HG03103 (cell line): ENCODE results near the gene BATF2.
A peak's percentile ranks its signal among the peaks of the same experiment; 100 is the strongest.
"Not testable (repeated sequence)": the region's sequence is repeated elsewhere in the genome, so short reads cannot be mapped to it uniquely, and the experiment has no call there.

Experiments
- ATAC-seq: cut with Tn5 transposase; IDR thresholded peaks from one replicate; pipeline ENCODE4 v1.9.1; 2021; ENCODE audit warnings: low read depth; ENCODE audit not compliant: unreplicated experiment

Gene BATF2

DNA sequence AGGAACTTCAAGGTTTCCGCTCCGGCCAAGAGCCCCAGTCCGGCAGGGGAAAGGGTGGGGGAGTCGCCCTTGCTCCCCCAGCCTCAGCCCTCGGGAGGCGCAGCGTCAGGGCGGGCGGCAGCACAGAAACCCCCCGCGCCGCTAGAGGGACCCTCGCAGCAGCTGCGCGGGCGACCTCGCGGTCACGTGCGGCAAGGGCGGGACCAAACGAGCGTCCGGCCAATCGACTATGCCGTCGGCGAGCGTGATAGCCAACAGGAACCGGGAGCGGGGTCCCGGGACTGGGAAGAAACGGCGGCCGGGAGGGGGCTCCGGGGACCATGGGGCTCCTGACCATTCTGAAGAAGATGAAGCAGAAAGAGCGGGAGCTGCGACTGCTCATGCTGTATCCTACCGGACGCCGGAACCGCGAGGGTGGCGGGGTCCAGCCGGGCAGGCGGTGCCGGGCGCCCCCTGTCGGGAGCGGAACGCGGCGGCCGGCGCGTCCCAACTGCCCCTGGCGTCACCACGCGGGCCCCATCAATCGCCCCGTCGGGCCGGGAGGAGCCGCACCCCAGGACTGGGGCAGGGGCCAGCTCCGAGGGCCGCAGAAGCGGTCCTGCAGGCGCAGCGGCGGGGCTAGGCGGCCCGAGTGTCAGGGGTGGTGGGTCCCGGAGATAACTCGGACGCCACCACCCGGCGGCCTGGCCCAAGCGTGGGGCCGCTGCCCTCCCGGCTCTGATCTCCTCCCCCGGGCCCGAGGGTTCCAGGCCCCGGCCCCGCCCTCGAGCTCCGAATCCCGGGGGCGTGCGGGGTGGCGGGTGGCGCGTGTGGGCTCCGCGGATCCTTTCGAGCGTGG, 17.3 kb upstream of the BATF2 start, which contains the start of gene ARL2:
ARL2 (plus strand) TSS at position 273 of the 838 bp plus-strand sequence; CDS start at position 321, 48 bp downstream.
- ATAC-seq, result peak; percentile 72

DNA sequence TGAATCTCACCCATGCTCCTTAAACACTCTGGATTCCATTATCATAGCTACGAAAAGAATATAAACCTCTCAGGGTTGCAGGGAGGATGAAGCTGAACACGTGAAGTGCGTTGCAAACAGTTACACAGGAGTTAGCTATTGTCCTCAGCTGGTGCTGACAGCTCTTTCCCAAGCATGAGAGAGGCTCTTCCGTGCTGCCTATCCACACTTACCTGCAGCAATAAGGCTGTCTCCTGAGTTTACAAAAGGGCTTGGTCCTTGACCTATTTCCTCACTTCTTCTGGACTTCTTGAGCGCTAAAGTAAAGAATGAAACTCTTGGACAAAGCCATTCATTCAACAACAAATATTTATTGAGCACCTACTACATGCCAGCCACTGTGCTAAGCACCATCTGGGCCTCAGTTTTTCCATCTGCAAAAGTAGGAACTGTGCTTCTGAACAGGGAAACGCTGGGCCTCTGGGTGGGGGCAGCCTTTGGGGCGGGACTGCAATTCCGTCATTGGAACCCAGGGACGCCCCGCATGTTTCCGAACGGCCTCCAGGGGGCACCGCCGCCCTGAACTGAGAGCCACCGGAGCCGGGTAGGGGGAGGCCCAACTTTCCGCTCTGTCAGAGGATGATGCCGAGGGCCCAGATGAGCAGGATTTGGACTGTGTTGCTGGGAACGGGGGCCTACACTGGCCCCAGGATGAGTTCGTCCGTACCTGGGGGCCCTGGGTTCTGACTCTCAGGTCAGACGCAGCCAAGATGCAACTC, 16.5 kb upstream of the BATF2 start:
- peak; percentile 54 for ATAC-seq

DNA sequence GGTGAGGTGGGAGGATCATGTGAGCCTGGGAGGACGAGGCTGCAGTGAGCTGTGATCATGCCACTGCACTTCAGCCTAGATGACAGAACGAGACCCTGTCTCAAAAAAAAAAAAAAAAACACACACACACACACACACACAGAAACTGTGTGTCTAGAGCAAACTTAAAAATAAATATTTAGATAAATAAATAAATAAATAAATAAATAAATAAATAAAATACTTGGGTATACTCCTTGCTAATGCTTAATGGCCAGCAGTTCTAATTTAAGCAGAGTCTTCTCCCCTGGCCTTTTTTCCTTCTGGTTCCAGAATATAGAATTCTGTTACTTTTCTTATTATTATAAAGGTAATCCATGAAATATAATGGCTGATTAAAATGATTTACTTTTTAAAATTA, 12.1 kb upstream of the BATF2 start:
- no peak for ATAC-seq

DNA sequence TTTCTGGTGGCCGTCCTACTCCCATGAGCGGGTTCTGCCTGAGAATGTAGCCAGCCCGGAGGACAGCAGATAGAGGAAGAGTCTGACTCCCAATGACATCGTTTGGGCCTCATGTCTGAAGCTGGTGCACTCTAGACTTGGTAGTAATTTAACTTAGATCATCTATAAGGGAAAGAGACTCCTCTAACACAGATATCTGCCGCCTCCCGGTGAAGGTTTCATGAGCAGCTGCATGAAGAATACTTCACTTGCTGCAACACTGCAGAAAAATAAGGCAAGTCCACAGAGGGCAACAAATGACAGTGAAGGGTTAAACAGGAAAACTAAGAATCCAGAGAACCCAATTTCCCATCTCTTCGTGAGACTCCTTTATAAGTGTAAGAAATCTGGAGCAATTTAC, 11.2 kb upstream of the BATF2 start:
- no peak for ATAC-seq

- ATAC-seq, result not testable (repeated sequence)
These were observed 7.2 kb upstream of the BATF2 start for GRCh38 chr11:65003968-65004367.

GRCh38 chr11:65003282-65003681, 6.5 kb upstream of the BATF2 start:
- no peak for ATAC-seq

- ATAC-seq, result no peak
These were observed 5.9 kb upstream of the BATF2 start for GRCh38 chr11:65002706-65003105.

DNA sequence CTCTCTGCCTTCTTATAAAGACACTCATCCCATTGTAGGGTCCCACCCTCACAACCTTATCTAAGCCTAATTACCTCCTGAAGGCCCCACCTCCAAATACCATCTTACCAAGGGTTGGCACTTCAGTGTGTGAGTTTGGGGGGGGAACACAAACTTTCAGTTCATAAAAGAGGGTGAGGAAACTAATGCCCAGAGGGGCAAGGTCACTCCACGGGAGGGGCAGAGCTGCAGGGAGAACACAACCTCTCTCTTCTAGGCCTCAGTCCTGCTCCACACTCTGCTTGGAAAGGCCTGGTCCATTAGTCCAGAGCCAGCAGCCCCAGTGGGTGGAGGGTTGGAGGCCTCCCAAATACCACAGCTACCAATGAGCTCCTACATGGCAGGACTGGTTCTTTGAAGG, 2.7 kb upstream of the BATF2 start:
- no peak for ATAC-seq

DNA sequence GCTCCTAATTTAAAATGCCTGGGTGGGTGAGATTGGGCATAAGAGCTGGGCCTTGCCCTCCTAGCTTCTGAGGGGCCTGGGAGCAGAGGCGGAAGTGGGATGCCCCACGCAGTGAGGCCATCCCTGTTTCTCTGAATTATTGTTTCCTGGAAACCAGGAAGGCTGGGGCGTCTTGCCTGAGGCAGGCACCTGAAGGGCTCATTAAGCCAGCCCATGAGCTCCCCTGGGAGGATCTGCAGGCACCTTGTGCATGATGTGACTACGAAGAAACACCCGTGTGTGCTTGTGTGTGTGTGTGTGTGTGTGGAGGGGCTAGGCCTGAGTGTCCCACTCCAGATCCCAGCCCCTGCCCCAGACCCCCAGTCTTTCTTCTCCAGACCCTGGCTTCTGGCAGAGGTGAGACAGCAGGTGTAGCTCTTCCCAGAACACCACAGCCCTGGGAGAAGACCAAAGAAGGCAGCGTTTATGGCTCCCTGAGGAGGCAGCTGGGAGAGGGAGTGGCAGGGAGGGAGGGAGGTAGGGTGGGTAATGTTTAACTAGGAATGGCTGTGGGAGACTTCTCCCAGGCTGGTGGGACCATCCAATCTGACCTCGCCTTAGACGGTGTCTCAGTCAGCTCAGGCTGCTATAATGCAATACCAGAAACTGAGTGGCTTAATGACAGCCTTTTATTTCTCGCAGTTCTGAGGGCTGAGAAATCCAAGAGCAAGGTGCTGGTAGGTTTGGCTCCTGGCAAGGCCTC, 2.1 kb upstream of the BATF2 start:
- ATAC-seq, result no peak

DNA sequence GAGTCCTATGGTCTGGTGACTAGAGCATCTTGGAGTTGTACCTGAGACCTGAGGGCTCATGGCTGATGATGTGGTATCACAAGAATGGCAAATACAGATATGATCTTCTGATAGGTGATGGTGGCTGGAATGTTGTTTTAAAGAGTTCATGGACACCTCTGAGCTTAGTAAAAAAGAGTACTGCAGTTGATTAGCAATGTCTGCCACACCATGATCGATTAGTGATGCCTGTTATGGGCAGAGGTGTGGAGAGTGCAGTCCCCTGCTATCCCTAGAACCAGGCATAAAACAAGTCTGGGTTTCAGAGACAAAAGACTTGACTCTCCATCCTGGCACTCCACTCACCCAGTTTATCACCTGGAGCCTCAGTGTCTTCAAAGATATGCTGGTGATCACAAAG, 1.4 kb upstream of the BATF2 start:
- ATAC-seq, result no peak

GRCh38 chr11:64996327-64996709, 453 bp downstream of the BATF2 start:
- no peak for ATAC-seq

- ATAC-seq, result no peak
These were observed 2.5 kb downstream of the BATF2 start for GRCh38 chr11:64994318-64994717.

DNA sequence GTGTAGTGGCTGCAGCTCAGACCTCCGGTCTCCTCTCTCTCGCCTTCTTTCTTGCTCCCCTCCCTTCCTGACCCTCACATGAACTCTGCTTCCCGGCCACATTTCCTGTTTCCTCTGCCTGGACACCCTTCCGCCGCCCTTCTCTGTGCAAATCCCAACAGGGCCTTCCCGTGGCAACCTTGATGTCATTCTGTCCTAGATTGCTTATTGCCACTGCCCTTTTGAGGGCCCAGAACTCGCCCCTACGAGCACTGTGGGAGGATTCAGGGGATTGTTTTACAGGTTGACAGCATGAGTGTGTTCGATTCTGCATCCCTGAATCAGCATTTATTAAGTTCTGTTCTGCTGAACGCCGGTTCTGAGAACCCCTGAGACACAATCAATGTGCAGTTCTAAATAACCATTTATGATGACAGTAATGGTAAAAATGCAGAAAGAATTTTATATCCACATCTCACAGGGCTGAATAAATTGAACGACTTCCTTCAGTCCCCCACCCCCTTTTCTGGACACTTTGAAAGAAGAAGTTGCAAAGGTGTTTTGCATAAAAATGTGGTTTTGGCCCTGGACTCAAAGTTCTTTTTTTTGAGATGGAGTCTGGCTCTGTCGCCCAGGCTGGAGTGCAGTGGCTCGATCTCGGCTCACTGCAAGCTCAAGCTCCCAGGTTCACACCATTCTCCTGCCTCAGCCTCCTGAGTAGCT, 6.4 kb downstream of the BATF2 start:
- no peak for ATAC-seq

GRCh38 chr11:64989416-64989815, 7.4 kb downstream of the BATF2 start:
- ATAC-seq, result no peak

GRCh38 chr11:64987998-64988854, 8.5 kb downstream of the BATF2 start:
- ATAC-seq, result no peak

GRCh38 chr11:64983339-64983738, 13.4 kb downstream of the BATF2 start:
- not testable (repeated sequence) for ATAC-seq

DNA sequence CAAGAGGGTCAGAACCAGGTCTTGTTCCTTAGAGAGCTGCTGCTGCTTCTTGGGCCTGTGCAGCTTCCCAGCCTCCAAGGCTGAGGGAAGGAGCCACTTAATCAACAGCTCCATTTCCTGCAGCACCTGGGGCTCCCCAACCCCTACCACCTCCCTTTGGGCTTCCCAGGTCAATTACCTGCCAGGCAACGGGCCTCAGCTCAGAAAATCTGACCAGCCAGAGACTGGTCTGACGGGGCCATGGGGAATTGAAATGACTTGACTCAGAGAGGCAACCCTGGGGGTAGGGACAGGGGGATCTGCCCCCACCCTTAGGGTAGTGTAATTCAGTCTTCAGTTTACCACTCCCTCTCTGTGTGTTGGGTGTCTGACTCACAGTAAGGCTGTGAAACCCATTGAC, 20.1 kb downstream of the BATF2 start:
- no peak for ATAC-seq

DNA sequence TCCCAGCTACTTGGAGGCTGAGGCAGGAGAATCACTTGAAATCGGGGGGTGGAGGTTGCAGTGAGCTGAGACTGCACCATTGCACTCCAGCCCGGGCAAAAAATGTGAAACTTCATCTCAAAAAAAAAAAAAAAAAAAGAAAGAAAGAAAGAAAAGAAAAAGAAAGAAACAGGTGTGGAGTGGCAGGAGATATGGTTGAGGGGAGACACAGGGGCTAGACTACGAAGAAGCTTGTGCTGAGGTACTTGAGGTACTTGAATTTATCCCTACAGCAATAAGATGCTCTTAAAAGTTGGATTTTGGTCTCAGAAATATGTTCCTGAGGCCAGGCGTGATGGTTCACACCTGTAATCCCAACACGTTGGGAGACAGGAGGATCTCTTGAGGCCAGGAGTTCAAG, 22.6 kb downstream of the BATF2 start:
- ATAC-seq, result no peak

- ATAC-seq, result no peak
These were observed 25.1 kb downstream of the BATF2 start, which contains the start of gene MAJIN for GRCh38 chr11:64971421-64972233. Gene MAJIN (minus strand): TSS chr11:64972108. CDS start chr11:64959405, 12,703 bp downstream.
